ENCODE data around the gene HACD4.

The HACD4 gene, protein sequence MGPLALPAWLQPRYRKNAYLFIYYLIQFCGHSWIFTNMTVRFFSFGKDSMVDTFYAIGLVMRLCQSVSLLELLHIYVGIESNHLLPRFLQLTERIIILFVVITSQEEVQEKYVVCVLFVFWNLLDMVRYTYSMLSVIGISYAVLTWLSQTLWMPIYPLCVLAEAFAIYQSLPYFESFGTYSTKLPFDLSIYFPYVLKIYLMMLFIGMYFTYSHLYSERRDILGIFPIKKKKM

DNA sequence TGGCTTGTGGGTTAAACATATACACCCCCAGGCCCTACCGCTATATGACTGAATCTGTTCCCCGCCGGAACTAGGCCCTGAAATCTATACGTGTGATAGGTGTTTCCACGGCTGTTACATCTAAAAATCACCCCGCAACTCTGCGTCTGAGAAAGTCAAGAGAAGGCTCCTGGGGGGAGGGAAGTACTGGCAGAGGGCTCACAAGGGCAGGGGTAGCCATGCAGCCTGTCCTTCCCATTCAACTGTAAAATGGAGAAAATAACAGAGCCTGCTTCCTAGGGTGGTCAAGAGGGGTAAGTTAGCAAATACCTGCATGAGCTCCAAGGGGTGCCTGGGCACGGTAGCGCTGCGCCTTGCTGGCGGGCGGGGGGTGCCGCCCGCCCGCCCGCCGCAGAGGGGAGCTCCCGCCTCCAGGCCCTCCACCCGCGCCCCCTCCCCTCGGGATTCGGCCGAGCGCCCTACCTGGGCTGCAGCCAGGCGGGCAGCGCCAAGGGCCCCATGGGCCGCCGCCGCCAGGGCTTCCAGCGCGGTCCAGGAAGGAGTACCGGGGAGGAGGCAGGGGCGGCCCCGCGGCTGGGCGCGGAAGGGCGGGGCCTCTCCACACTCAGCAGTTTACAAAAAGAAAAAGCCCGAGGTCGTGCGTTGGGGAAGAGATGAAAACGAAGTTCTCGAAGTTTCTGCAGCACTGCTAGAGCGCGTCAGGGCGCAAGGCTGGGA is at the start of gene HACD4:
Gene HACD4 (minus strand): TSS at position 550 of the 717 bp plus-strand sequence. CDS start 50 bp downstream, at position 500.
- DNase-seq (ENCODE audit: low read depth in 2 of 2): peak; percentile 37 to 46

DNA sequence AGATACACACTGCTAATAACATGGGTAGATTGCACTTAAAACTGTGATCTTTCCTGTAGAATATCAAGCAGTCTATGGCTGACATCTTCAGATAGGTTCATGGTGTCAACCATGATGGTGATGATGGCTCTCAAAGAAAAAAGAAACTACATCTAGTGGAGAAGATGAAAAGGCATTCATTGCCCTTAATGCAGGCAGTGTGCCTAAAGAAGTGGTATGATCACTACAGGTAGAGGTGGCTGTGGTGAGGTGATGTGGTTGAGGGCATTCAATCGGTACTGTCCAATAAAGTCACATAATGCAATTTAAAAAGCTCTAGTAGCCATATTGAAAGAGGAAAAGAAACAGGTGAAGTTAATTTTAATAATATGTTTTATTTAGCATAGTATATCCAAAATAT is 49.4 kb upstream of the HACD4 start:
- DNase-seq (ENCODE audit: low read depth in 2 of 2): no peak

DNA sequence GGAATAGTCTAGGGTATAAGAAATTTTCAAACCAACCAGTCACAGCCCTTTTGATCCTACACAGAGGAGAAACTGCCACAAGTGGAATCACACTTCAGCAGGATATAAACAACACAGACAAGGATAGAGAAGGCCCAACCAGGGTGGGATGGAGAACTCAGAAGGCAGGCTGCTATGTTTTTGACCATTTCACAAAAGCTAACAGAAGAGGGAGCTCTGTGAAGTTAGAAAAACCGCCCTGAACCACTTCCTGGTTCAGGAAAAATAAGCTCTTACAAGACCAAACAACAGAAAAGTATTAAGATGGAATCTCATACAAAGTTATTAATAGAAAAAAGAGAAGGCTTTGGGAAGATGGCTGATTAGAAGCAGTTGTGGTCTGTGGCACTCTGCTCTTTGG is 47.3 kb upstream of the HACD4 start:
- no peak for DNase-seq (ENCODE audit: low read depth in 2 of 2)

DNA sequence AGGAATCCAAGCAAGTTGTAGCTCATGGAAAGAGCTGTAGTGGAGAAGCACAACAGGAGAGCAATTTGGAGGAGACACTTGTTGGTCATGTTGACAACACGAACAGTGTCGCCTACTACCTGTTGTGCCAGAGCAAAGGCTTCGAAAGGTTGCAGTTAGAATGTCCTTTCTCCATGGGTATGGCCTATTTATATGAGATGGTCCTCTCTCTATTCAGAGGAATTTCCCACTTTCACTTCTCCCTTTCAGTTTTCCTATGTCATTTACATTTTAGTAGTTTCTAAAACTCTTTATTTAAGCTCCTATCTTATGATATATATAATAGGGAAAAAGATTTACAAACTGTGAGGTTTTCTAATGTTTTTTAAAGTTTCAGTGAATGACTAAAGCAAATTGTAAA is 46.3 kb upstream of the HACD4 start, which contains the start of gene IFNB1:
Gene IFNB1 (minus strand): TSS at position 162 of the 400 bp plus-strand sequence. CDS start 73 bp downstream, at position 89.
- DNase-seq (ENCODE audit: low read depth in 2 of 2): no peak

DNA sequence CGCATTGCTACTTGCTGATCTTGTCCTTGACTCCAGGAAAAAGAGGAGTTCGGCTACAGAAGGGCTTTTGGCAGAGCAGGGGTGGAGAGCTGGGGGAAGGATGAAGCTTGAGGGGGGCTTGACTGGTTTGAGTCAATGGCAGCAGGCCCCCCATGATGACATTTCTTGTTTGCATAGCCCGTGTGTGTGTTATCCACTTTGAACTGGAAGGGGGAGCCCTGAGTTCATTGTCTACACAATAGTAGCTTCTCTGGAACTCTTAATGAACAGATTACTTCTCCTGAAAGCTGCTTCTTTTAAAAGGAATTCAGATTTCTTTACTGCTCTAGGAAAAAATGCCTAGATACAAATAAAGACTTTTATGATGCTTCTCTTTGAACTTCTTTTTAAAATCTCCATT is 44.0 kb upstream of the HACD4 start:
- no peak for DNase-seq (ENCODE audit: low read depth in 2 of 2)

DNA sequence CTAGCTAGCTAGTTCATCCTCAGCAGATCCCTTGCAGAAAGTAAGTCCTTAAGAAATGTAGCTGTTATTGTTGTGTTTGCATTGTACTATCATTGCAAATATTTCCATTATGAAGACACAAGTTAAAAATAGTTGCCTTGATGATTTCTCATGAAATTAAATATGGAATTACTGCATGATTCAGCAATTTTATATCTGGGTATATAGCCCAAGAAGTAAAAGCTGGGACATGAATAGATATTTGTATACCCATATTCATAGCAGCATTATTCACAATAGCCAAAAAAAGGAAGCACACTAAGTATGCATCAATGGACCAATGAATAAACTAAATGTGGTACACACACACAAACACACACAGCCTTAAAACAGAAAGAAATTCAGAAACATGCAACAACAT is 39.5 kb upstream of the HACD4 start:
- no peak for DNase-seq (ENCODE audit: low read depth in 2 of 2)

DNA sequence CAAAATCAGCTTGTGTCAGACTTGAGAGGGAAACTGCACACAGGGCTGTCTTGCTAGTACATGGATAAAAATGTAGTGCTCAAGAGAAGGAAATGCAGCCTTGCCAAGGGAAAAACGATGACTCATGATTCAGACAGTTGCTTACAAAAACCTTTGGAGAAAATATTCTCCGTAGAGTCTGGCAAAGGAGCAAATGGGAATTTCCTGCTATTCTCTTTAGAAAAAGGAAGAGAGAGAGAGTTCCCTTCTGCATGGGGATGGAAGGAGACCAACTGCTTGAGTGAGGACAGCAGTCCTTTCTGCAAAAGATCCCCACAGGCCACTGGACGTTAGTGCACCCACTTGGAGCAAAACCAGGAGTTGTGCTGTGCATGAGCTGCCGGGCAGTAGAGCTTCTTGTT is 38.7 kb upstream of the HACD4 start:
- DNase-seq (ENCODE audit: low read depth in 2 of 2): no peak

DNA sequence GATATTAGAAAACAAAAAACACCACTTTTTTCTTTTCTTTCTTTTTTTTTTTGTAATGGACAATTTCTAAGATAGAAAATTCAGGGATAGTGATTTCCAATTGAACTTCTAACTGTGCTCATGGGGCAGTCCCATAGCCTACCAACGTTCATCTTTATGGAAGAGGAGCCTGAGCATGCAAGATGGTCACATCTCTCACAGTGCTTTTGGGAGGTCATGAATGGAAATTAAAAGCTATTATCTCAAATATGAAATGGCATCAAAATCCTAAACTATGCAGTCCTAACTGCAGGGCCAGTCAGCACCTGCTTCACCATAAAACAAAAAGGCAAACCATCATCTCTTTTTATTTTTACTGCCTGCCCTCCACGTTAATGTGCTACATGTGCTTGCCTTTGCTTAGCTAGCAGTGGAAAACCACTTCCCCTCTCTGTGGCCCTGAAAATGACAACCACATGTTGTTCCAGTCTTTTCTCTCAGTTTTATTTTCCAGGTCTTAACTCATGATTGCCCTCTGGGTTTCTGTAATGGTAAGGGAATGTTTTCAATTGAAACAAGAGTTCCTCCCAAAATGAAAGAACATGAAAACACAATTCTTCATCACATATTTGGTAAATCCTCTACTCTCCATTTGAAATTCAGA is 29.6 kb upstream of the HACD4 start:
- no peak for DNase-seq (ENCODE audit: low read depth in 2 of 2)

DNA sequence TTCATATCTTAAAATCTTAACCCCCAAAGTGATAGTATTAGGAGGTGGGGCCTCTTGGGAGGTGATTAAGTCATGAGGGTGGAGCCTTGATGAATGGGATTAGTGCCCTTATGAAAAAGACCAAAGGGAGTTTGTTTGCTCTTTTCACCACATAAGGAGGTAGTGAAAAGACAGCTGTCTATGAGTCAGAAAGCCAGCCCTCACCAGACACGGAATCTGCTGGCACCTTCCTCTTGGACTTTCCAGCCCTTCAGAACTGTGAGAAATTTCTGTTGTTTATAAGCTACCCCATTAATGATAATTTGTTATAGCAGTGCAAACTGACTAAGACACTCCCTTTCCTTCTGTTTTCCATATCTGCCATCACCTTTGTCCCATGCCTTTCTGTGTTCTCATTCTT is 25.5 kb upstream of the HACD4 start:
- DNase-seq (ENCODE audit: low read depth in 2 of 2): no peak

DNA sequence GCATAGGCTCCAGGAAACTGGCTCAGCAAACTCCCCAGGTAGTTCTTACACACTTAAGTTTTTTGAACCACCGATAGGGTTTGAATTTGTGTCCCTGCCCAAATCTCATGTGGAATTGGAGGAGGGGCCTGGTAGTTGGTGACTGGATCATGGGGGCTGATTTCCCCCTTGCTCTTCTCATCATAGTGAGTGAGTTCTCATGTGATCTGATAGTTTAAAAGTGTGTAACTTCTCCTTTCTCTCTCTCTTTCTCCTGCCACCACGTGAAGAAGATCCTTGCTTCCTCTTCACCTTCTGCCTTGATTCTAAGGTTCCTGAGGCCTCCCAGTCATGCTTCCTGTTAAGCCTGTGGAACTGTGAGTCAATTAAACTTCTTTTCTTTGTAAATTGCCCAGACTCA is 22.4 kb upstream of the HACD4 start:
- no peak for DNase-seq (ENCODE audit: low read depth in 2 of 2)

DNA sequence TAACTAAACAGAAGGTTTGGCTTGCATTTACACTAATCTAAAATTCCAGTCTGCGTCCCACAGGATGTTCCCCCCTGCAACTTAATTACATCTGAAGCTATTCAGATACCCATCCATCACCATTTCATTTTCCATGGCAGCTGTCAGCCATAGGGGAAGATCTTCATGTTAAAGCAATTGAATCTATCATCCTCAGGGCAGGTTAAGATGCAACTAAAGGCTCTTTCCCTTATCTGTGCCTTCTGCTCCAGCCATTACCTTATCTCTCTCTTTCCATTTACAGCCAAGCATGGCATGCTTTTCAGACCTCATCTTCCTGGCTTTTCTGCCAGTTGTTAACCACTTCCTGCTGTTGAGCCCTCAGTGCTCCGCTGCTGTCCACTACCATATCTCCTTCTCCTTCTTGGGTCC is 15.8 kb upstream of the HACD4 start:
- no peak for DNase-seq (ENCODE audit: low read depth in 2 of 2)

DNA sequence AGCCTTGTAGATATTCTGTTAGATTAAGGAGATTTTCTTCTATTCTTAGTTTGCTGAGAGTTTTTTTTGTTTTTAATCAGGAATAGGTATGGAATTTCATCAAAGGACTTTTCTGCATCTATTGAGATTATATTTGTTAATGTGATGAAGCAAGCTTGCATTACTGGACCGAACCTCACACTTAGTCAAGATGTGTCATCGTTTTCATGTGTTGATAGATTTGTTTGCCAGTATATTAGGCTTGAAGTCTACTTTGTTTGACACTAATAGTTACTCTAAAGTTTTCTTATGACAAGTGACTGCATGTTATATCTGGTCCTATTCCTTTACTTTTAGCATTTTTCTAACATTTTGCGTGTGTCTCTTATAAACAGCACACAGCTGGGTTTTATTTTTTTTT is 12.4 kb upstream of the HACD4 start:
- DNase-seq (ENCODE audit: low read depth in 2 of 2): no peak

DNA sequence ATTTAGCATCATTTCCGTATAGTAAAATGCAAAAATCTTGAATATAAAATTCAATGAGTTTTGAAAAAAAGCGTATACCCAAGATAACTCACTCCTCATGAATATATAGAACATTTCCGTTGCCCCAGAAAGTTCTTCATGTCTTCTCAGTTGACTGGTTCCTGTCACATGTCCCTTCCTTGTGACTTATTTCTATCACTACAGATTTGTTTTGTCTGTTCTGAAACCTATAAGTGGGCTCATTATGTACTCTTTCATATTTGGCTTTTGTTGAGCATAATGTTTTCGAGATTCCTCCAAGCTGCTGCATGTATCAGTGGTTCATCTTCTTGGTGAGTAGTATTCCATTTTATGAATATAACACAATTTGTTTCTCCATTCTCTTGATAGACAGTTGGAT is 11.0 kb upstream of the HACD4 start:
- no peak for DNase-seq (ENCODE audit: low read depth in 2 of 2)

DNA sequence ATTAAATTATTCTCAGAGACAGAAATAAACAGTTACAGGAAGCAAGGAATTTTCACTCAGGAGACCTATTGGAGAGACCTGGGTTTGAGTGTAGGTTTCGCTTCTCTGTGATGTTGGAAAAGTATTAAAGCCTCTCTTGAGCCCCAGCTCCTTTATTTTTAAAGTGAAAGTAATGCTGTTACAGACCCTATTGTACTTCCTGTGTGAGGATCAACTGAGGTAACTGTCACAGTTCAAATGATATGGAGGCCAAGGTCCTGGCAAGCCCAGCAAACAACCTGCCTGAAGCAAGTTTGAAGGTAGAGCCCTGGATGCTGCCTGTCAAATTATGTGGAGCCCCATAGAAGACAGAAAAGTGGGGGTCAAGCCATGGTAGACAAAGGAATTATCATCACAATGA is 7.9 kb upstream of the HACD4 start:
- no peak for DNase-seq (ENCODE audit: low read depth in 2 of 2)

DNA sequence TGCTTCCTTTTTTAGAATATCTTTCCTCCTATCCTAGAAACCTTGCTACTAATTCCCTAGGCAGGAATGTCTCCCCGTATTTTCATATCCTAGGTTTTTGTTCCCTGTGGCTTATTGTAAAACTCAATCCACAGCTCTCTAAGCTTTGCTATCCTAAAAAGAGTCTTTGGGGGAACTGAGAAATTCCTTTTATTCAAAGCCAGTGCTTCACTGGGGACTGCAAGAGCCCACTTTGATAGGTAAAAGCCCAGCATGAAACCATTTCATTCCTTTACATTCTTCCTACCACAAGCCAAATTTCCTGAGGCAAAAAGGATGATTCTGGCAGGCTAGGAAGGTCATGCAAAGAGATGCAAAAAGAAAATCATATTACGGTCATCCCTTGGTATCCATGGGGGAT is 5.8 kb upstream of the HACD4 start:
- no peak for DNase-seq (ENCODE audit: low read depth in 2 of 2)

DNA sequence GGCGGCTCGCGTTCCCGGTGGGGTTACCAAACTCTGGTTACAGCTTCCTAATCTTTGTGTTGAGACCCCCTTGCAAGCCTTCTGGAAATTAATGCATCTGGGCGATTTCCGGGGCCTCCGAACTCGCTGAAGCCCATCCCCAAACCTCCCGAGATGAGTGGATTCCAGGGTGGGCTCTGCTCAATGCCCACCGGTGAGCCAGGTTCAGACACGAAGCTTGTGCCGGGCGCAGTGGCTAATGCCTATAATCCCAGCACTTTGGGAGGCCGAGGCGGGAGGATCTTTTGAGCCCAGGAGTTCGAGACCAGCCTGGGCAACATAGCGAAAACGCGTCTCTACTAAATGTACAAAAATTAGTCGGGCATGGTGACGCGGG is 356 bp upstream of the HACD4 start:
- no peak for DNase-seq (ENCODE audit: low read depth in 2 of 2)

DNA sequence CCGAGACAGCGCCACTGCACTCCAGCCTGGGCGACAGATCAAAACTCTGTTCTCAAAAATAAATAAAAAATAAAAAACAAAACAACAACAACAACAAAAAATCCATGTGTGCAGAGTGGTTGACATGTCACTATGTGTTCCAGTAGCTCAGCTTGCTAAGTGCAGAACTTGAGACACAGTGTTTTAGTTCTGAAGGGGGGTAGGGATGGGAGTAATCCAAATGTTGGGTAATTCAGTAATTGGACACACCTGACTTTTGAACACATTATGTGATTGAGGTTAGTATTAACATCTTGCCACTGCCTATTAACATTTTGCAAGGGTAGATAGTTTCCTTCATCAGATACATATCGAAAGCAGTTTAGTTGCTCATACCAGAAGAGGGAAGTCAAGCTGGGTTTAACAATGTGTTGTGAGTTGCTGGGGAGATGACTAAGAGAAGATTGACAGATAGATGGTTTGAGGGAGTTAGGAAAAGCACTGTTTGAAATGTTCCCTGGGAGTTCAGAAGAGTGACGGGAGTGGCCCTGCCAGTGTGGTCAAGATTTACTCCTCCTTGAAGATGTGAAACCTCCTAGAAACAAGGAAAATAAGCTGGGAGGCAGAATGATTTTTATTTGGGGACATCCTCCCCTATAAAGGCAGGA is 928 bp downstream of the HACD4 start:
- no peak for DNase-seq (ENCODE audit: low read depth in 2 of 2)

DNA sequence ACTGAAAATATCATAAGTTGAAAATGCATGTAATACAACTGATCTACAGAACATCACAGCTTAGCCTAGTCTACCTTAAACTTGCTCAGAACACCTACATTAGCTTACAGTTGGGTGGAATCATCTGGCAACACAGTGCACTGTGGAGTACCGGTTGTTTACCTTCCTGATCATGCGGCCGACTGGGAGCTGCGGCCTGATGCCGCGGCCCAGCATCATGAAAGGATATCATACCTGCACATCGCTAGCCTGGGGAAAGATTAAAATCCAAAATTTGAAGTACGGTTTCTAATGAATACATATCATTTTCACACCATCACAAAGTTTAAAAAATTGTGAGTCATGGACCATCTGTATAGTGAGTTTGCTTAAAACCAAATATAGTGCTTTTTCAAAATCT is 1.8 kb downstream of the HACD4 start:
- DNase-seq (ENCODE audit: low read depth in 2 of 2): no peak

DNA sequence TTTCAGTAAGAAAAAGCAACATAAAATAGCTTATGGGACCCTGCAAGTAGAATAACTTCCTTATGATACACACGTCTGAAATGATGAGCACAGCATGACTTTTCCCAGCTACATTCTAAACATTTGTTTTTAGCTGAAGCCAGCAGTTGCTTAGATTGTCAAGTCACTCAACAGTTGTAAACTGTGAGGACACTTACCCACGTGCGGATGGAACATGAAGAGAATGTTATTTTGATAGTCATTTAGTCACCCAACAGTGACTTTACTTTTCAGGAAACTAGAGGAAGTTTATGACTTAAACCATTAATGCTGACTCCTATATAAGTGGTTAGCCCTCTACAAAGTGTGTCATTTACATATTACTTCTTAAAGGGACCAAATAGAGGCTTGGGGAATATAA is 3.0 kb downstream of the HACD4 start:
- DNase-seq (ENCODE audit: low read depth in 2 of 2): no peak

DNA sequence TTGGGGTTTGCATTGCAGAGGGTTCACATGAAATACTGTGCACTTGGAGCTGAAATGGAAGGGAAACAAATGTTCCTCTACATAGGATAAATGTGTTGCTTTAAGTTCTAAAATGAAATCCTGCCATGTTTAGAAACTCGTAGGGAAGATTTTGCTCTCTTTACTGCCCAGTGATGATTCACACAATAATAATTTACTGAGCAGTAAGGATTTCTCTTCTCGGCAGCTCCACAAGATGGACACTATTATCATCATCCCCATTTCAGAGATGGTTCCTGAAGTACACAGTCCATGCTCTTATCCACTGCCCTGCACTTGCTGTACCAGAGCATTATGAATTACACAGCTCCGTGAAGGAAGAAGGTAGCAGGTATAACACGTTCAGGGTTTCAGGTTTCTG is 4.1 kb downstream of the HACD4 start:
- DNase-seq (ENCODE audit: low read depth in 2 of 2): no peak

DNA sequence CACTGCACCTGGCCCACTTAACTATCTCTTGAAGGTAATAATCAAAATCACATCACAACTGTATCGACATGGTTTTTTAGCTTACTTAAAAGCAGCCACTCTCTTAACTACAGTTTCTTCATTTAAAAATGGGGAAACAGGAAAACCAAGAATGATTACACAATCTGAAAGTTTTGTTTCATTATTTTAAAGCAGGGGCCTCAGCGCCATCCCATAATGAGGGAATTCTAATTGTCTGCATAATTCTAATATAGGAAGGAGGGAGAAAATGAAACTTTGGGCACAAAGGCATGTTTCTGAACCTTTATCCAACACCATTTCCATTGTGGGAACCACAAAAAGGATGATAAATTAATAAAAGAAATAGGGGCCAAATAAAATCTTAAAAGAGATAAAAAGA is 7.6 kb downstream of the HACD4 start:
- DNase-seq (ENCODE audit: low read depth in 2 of 2): no peak

DNA sequence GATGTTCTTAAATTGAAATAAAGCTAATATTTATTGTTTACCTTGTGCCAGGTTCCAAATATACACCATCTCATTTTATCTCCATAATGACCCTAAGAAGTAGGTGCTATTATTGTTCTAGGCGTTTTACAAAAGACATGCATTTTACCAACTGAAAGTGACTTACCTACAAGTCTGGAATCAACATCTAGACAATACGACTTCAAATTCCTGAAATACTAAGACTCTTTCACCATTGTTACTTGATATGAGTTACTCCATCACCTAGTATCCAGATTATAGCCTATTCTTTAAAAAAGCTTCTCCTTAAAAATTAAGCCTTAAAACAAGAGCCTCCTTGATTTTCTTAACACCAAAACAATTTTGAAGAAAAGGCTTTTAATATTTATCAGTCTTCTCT is 13.3 kb downstream of the HACD4 start:
- DNase-seq (ENCODE audit: low read depth in 2 of 2): no peak
